GM18505 (cell line): ENCODE data around the gene RSRC1.
A peak's percentile ranks its signal among the peaks of the same experiment; 100 is the strongest.

Experiments used
- ATAC-seq: cut with Tn5 transposase; IDR thresholded peaks from one replicate; pipeline ENCODE4 v1.9.1; 2021; ENCODE audit not compliant: unreplicated experiment
- POLR2A ChIP-seq: IDR thresholded peaks from 4 replicates; pipeline ENCODE4 v1.6.1; 2011; ENCODE audit warnings: borderline replicate concordance; ENCODE audit not compliant: insufficient read depth, insufficient read length; ENCODE audit errors: extremely low read depth

Gene RSRC1

DNA sequence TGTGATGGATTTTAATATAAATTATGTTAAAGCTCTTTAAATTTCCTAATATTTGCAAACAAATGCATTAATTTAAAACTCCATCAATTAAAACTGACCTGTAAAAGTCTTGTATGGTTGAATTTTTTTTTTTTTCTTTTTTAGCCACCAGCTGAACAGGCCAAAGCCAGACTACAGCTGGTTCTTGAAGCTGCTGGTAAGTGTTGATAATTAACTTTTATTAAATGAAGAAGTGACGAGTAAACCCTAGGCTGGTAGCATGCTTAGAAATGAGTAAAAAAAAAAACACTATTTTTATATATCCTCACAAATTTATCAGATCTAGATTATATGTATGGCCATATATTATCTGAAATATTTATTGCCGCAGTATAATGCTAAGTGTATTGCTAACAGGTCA, 244.8 kb downstream of the RSRC1 start:
- TF ChIP-seq POLR2A, result no peak
- peak; percentile 35 for ATAC-seq

DNA sequence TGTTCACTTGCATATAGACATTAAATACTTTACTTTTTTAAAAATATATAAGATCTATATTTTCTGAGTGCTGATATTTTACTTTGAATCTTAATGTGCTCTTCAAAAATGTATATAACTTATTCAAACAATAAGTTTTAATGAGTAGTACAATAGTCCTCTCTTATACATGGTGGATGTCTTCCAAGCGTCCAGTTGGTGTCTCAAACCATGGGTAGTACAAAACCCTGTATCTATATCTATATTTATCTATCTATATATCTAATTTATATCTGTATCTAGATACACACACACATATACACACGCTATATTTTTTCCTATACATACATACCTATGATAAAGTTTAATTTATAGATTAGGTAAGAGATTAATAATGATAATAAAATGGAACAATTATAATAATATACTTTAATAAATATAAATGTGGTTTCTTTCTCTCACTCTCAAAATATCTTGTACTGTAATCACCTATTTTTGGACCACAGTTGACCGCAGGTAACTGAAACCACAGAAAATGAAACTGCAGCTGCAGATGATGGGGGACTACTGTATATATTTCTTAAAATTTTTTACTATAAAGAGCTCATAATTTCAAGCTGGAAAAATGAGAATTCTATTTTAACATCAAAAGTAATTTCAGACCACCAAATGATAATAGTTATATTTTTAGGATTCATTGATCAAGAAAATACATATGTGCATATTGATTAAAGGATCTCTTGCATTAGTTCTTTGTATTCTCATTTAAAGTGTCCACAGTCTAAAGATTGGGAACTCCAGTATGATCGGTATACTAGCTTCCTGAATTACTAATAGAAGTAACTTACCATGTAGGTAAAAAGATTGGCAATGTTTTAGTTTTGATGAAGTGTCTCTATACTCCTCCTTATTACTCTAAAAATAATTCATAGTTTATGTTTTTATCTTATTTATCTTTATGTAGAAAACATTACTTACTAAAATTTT, 246.0 kb downstream of the RSRC1 start:
- TF ChIP-seq POLR2A, result no peak
- peak; percentile 94 for ATAC-seq

DNA sequence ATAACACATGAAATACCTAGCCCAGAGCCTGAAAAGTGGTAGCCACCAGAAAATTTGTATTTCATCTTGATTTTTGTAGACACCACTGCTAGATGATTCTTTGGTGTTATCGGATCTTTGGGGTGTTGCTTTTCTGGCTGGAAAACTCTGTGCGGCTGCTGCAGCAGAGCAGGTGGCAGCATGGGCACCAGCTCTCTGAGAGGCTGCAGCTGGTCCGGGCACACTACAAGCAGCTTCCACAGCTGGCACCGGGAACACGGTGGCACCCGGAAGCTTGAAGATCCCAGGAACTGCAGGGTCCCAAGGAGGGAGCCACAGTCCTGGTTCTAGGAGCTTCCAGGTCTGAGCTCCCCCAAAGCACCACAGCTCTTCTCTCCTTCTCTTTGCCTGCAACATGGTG, 249.4 kb downstream of the RSRC1 start:
- TF ChIP-seq POLR2A, result no peak
- no peak for ATAC-seq

GRCh38 chr3:158360756-158361448, 251.0 kb downstream of the RSRC1 start:
- no peak for ATAC-seq
- no peak for TF ChIP-seq POLR2A

GRCh38 chr3:158368271-158368670, 258.4 kb downstream of the RSRC1 start:
- no peak for TF ChIP-seq POLR2A
- ATAC-seq, result no peak

GRCh38 chr3:158369279-158369678, 259.4 kb downstream of the RSRC1 start:
- ATAC-seq, result no peak
- TF ChIP-seq POLR2A, result no peak

DNA sequence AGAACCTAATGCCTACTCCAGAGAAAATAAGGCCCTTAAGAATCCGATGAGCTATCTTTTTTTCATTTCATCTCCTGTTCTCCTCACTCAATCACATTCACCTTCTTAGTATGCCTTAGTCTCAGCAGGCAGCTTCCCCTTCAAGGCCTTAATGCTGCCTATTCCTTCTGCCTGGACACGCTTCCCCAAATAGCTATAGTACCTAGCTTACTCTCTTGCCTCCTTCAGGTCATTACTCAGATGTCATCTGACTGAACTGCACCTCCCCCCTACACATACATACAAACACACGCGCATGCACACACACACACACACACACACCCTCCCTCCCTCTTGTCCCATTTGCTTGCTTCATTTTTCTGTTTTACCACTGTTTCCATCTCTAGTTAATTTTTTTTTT, 269.6 kb downstream of the RSRC1 start:
- ATAC-seq, result no peak
- TF ChIP-seq POLR2A, result no peak

DNA sequence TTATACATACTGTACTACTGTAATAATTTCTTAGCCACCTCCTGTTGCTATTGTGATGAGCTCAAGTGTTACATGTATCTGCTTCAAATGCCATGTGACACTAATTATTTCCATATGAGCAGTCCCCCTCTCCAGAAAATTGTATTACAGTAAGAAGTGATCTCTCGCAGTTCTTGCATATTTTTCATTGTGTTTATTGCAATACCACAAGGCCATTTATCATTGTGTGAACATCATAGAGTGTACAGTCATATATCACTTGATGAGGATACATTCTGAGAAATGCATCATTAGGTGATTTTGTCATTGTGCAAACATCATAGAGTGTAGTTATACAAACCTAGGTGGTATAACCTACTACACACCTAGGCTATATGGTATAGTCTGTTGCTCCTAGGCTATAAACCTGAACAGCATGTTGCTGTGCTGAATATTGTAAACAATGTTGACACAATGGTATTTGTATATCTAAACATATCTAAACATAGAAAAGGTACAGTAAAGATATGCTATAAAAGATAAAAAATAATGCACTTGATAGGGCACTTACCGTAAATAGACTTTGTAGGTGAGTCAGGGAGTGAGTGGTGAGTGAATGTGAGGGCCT, 271.5 kb downstream of the RSRC1 start:
- no peak for ATAC-seq
- TF ChIP-seq POLR2A, result no peak

GRCh38 chr3:158382479-158382878, 272.6 kb downstream of the RSRC1 start:
- TF ChIP-seq POLR2A, result no peak
- no peak for ATAC-seq

- ATAC-seq, result peak; percentile 91
- no peak for TF ChIP-seq POLR2A
Observed at GRCh38 chr3:158384019-158384418, 274.1 kb downstream of the RSRC1 start.

- ATAC-seq, result no peak
- no peak for TF ChIP-seq POLR2A
Observed at GRCh38 chr3:158395421-158395820, 285.5 kb downstream of the RSRC1 start.

DNA sequence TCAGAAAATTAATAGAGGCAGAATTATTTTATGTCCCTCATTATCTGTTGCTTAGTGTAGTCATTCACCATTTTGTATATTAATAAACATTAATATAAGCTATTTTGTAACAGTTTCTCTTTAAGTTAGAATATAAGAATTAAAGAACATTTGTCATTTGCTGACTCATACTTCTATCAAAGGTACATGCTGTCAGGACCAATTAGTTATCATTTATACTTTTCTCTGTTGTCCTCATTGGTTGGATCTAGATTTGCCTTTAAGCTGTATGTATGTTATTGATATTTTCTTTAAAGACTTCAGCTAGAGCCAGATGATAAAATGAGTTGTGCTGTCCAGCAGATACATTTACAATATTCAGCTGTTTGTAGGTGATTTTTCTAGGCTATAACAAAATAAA, 292.7 kb downstream of the RSRC1 start:
- no peak for ATAC-seq
- TF ChIP-seq POLR2A, result no peak

DNA sequence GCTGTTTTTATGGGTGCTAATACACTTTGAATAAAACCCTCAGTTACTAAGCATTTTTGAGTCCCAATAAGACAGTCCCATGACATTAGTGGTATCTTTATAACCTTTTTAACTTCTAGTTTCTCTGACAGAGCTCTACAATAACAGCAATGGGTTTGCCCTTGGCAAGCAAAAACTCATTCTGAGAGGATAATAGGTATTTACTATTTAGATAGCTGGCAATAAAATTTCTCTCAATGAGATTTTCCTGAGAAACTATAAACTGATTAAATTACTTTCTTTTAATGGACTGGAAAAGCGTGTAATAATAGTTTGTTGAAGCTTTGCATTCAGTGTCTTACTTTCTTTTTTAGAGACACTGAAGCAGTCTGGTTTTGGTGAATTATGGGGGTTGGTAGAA, 293.1 kb downstream of the RSRC1 start:
- no peak for ATAC-seq
- no peak for TF ChIP-seq POLR2A

DNA sequence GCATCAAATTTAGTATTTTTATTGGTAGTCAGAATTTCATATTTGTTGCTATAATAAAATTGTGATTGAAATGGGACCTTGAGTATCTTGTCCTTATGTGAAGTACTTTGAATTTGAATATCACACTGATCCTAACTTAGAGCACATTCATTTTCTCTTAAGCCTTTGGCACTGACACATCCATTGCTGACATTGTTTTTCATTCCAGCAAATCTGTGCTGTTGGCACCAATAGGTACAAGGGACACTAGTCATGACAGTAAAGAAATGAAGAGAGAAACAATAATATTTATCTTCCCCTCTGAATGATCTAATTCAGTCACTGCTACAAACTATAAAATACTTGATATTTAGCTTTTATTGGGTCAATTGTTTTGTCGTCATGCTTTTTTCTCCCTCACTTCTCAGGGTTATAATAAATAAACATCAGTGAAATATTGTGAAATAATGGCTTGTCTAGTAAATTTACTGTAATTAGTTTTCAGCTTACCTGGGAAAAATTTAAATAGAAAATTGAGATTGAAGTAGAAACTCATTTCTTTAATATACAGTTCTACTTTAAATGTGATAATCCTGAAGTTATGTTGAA, 294.3 kb downstream of the RSRC1 start:
- TF ChIP-seq POLR2A, result no peak
- no peak for ATAC-seq

DNA sequence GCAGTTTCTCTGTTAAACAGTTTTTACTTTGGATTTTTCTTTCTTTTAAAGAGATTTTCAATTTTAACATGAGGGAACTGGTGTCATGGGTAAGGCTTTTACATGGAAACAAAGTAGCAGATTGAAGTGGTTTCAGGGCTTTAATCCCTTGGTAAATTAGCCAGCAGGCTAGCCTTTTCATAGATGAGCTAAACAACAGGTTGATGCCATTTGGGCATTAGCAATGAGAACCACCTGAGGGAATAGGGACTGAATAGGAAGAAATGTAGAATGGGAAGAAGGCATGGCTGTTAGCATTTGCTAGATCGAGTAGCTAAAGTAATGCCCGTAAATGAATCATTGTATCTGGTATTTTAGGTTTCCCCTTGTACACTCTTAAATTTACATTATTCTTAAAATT, 295.6 kb downstream of the RSRC1 start:
- no peak for TF ChIP-seq POLR2A
- no peak for ATAC-seq
